ENCODE data around the gene RAB6B. TPM values are rescaled to one million over a fixed set of nuclear protein-coding genes. Genes with fewer than 3 reads are reported as not detected.
A peak's percentile ranks its signal among the peaks of the same experiment; 100 is the strongest.

The RAB6B gene
- total RNA-seq, 1 donor from 2014 or later = 25.7 TPM

GRCh38 chr3:133933097-133934024 is 37.7 kb upstream of the RAB6B start:
- TF ChIP-seq CTCF (IDR thresholded peaks at IDR 0.05) = no peak
- Mint-ChIP-seq H3K4me1 (ENCODE audit: low read depth) (peaks cover 8% of the 10 kb centered on the region), H3K36me3 (ENCODE audit: low read depth) (no peaks in the 10 kb centered on the region), H3K4me3 (ENCODE audit: unreplicated experiment) (no peak overlapping the region), H3K27ac (ENCODE audit: unreplicated experiment) (no peak overlapping the region), H3K27me3 (ENCODE audit: low read depth) (no peaks in the 10 kb centered on the region), H3K9me3 (ENCODE audit: low read depth) (no peaks in the 10 kb centered on the region)
- DNase-seq (ENCODE audit: low spot score) = no peak

GRCh38 chr3:133932009-133932408 is 36.3 kb upstream of the RAB6B start:
- no peaks in the 10 kb centered on the region for H3K9me3 Mint-ChIP-seq (ENCODE audit: low read depth)
- TF ChIP-seq CTCF (IDR thresholded peaks at IDR 0.05) = no peak
- no peak for DNase-seq (ENCODE audit: low spot score)
- no peaks in the 10 kb centered on the region for H3K36me3 Mint-ChIP-seq (ENCODE audit: low read depth)
- peaks cover 4% of the 10 kb centered on the region for H3K4me1 Mint-ChIP-seq (ENCODE audit: low read depth)
- no peak overlapping the region for H3K27ac Mint-ChIP-seq (ENCODE audit: unreplicated experiment)
- H3K4me3 Mint-ChIP-seq (ENCODE audit: unreplicated experiment) = no peak overlapping the region
- no peaks in the 10 kb centered on the region for H3K27me3 Mint-ChIP-seq (ENCODE audit: low read depth)

GRCh38 chr3:133931084-133931483 is 35.4 kb upstream of the RAB6B start:
- no peak for DNase-seq (ENCODE audit: low spot score)
- no peak overlapping the region for H3K27ac Mint-ChIP-seq (ENCODE audit: unreplicated experiment)
- no peak for TF ChIP-seq CTCF (IDR thresholded peaks at IDR 0.05)
- no peaks in the 10 kb centered on the region for H3K27me3 Mint-ChIP-seq (ENCODE audit: low read depth)
- H3K4me1 Mint-ChIP-seq (ENCODE audit: low read depth) = peaks cover 4% of the 10 kb centered on the region
- no peaks in the 10 kb centered on the region for H3K36me3 Mint-ChIP-seq (ENCODE audit: low read depth)
- H3K9me3 Mint-ChIP-seq (ENCODE audit: low read depth) = no peaks in the 10 kb centered on the region
- H3K4me3 Mint-ChIP-seq (ENCODE audit: unreplicated experiment) = no peak overlapping the region

- Mint-ChIP-seq H3K27me3 (ENCODE audit: low read depth) (no peaks in the 10 kb centered on the region), H3K4me3 (ENCODE audit: unreplicated experiment) (no peak overlapping the region), H3K4me1 (ENCODE audit: low read depth) (peaks cover 4% of the 10 kb centered on the region), H3K27ac (ENCODE audit: unreplicated experiment) (no peak overlapping the region), H3K36me3 (ENCODE audit: low read depth) (no peaks in the 10 kb centered on the region), H3K9me3 (ENCODE audit: low read depth) (no peaks in the 10 kb centered on the region)
- peak; percentile 92 for TF ChIP-seq CTCF (IDR thresholded peaks at IDR 0.05)
- no peak for DNase-seq (ENCODE audit: low spot score)
Observed at GRCh38 chr3:133930341-133930933, 34.8 kb upstream of the RAB6B start.

GRCh38 chr3:133928903-133929607 is 33.4 kb upstream of the RAB6B start:
- Mint-ChIP-seq H3K4me3 (ENCODE audit: unreplicated experiment) (no peak overlapping the region), H3K27ac (ENCODE audit: unreplicated experiment) (no peak overlapping the region), H3K27me3 (ENCODE audit: low read depth) (no peaks in the 10 kb centered on the region), H3K4me1 (ENCODE audit: low read depth) (peaks cover 7% of the 10 kb centered on the region), H3K9me3 (ENCODE audit: low read depth) (no peaks in the 10 kb centered on the region), H3K36me3 (ENCODE audit: low read depth) (no peaks in the 10 kb centered on the region)
- no peak for TF ChIP-seq CTCF (IDR thresholded peaks at IDR 0.05)
- no peak for DNase-seq (ENCODE audit: low spot score)
